Measurements from ENCODE around the gene TUG1. TPM values are rescaled to one million over a fixed set of nuclear protein-coding genes. Genes with fewer than 3 reads are reported as not detected.

Gene TUG1
- total RNA-seq, 4 donors from 2014 or later, result 48.1 to 170 (median 61.2) TPM

DNA sequence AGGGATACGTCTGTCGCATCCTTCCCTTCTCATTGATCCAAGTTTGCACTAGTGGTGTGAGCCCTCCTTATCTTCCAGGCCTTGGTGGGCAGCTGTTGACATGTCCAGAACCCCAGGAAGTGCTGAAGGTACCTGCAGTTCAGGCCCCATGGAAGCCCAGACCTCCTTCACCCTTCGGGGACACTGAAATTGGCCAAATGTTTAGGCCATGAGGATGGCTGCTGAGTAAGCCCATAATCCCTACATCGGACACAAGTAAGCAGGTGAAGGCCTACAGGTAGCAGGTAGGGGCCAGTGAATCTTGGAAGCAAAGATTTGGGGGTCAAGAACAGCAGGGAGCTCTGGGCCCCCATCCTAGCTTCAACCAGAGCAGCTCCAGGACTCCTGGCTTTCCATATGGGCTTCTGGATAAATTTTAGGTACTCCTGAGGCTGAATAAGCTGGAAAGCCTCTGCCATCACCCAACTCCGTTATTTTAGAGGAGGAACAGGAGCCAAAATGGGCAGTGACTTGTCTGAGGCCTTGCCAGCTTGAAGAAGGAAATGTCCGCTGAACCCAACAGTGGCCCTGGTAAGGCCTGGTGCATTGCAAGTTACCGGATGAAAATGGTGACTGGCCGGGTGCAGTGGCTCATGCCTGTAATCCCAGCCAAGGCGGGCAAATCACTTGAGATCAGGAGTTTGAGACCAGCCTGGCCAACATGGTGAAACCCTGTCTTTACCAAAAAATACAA is 45.7 kb upstream of the TUG1 start:
- no peak for TF ChIP-seq POLR2AphosphoS5 (IDR thresholded peaks at IDR 0.05)
- no peak for TF ChIP-seq POLR2A (IDR thresholded peaks at IDR 0.05)
- TF ChIP-seq, protein P1, sequence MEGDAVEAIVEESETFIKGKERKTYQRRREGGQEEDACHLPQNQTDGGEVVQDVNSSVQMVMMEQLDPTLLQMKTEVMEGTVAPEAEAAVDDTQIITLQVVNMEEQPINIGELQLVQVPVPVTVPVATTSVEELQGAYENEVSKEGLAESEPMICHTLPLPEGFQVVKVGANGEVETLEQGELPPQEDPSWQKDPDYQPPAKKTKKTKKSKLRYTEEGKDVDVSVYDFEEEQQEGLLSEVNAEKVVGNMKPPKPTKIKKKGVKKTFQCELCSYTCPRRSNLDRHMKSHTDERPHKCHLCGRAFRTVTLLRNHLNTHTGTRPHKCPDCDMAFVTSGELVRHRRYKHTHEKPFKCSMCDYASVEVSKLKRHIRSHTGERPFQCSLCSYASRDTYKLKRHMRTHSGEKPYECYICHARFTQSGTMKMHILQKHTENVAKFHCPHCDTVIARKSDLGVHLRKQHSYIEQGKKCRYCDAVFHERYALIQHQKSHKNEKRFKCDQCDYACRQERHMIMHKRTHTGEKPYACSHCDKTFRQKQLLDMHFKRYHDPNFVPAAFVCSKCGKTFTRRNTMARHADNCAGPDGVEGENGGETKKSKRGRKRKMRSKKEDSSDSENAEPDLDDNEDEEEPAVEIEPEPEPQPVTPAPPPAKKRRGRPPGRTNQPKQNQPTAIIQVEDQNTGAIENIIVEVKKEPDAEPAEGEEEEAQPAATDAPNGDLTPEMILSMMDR (IDR thresholded peaks at IDR 0.05), result no peak
- TF ChIP-seq EP300 (IDR thresholded peaks at IDR 0.05), result no peak
- no peak for DNase-seq (ENCODE audit: low spot score in 2 of 2)
- Histone ChIP-seq H3K9me3 (no peaks in the 10 kb centered on the region), H3K4me1 (peaks cover 18% of the 10 kb centered on the region), H3K4me3 (no peak overlapping the region), H3K27me3 (no peaks in the 10 kb centered on the region), H3K27ac (no peak overlapping the region), H3K36me3 (peaks cover 37% of the 10 kb centered on the region)
- WGBS, result 87% methylated on average over 7 of the region's 9 CpGs

DNA sequence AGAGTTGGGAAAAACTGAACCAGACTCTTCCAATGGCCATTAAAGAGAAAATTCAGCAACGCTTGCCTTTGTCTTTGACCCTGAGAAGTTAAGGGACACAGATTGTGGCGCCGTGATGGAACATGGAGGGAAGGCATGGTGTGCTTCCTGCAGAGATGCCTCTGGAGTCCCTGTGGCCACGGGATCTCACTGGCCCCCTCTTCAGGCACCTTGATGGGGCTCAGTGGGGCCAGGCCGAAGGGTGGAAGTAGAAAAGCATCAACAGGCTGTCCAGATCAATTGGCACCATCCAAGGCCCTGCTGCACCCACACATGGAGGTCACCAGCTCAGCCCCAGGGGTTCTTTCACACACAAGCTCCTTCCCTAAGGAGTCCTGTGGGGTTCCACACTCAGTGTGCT is 43.4 kb upstream of the TUG1 start:
- Histone ChIP-seq H3K36me3 (peaks cover 61% of the 10 kb centered on the region), H3K4me3 (no peak overlapping the region), H3K9me3 (no peaks in the 10 kb centered on the region), H3K4me1 (peaks cover 12% of the 10 kb centered on the region), H3K27ac (no peak overlapping the region), H3K27me3 (no peaks in the 10 kb centered on the region)
- no peak for DNase-seq (ENCODE audit: low spot score in 2 of 2)
- WGBS, result 93% methylated on average over 4 of the region's 5 CpGs
- TF ChIP-seq EP300 (IDR thresholded peaks at IDR 0.05) (no peak), POLR2A (IDR thresholded peaks at IDR 0.05) (no peak), POLR2AphosphoS5 (IDR thresholded peaks at IDR 0.05) (no peak)
- TF ChIP-seq, protein P1 (IDR thresholded peaks at IDR 0.05), result no peak

DNA sequence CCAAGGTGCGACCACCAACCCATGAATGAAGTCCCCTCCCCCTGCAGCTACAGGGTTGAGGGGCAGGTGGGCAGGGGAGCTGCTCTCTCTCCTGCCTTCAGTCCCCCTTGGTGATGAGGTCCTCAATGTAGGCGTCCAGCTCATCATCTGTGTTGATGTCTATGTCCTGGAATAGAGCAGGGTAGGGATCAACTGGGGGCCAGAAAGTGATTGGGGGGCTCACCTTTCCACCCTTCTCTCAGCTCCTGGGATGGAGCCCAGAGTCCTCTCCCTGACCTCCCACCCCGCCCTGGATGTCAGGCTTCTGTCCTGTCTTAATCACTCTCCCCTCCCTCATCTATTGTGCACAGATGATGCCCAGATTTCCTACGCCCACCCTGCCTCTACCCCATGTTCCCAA is 42.4 kb upstream of the TUG1 start:
- 87% methylated on average over 4 of the region's 4 CpGs for WGBS
- TF ChIP-seq POLR2AphosphoS5 (IDR thresholded peaks at IDR 0.05), result no peak
- no peak for TF ChIP-seq POLR2A (IDR thresholded peaks at IDR 0.05)
- TF ChIP-seq EP300 (IDR thresholded peaks at IDR 0.05), result no peak
- TF ChIP-seq, protein P1 (IDR thresholded peaks at IDR 0.05), result no peak
- DNase-seq (ENCODE audit: low spot score in 2 of 2), result no peak
- Histone ChIP-seq H3K36me3 (peaks cover 71% of the 10 kb centered on the region), H3K4me3 (no peak overlapping the region), H3K27ac (no peak overlapping the region), H3K9me3 (no peaks in the 10 kb centered on the region), H3K4me1 (peaks cover 1% of the 10 kb centered on the region), H3K27me3 (no peaks in the 10 kb centered on the region)

DNA sequence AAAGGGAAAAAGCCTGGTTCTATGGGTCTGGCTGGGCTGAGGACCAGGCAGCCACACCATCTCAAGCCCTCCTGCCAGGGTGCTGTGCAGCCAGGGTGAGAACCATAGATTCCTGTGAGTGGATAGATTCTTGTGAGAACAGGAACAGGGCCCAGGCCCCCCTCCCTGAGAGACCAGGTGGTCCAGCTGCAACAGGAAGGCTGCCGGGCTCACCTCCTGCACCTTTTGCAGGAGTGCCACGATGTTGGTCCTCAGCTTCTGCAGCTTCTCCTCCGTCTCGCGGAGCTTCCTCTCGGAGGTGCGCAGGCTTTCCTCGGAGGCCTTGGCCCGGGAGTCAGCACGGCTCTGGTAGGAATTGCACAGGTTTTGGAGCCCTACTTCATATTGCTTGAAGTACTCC is 41.3 kb upstream of the TUG1 start:
- no peak overlapping the region for H3K4me3 ChIP-seq
- TF ChIP-seq POLR2A (IDR thresholded peaks at IDR 0.05), result no peak
- TF ChIP-seq EP300 (IDR thresholded peaks at IDR 0.05), result no peak
- no peak for TF ChIP-seq POLR2AphosphoS5 (IDR thresholded peaks at IDR 0.05)
- TF ChIP-seq, protein P1 (IDR thresholded peaks at IDR 0.05), result no peak
- no peaks in the 10 kb centered on the region for H3K27me3 ChIP-seq
- WGBS, result 92% methylated on average over 2 of the region's 10 CpGs
- H3K4me1 ChIP-seq, result no peaks in the 10 kb centered on the region
- no peak overlapping the region for H3K27ac ChIP-seq
- H3K9me3 ChIP-seq, result no peaks in the 10 kb centered on the region
- peaks cover 82% of the 10 kb centered on the region for H3K36me3 ChIP-seq
- DNase-seq (ENCODE audit: low spot score in 2 of 2), result no peak

DNA sequence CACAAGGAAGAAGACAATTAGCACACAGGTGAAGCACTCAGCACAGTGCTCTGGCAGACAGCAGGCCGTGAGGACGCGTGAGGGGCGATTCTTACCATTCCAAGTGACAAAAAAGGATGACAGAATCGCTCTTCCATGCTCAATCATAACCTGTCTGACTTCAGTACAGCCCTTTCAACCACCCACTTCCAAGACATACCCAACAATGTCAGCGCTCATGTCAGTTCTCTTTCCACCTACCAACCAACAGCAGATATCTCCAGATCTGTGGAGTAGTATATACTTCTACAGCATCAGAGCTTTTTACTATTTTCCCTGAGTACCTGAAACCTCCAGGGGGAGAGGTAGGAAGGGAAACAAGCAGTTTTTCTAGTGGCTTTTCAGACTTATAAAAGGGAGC is 40.7 kb upstream of the TUG1 start:
- Histone ChIP-seq H3K36me3 (peaks cover 88% of the 10 kb centered on the region), H3K4me3 (no peak overlapping the region), H3K27ac (no peak overlapping the region), H3K4me1 (no peaks in the 10 kb centered on the region), H3K27me3 (no peaks in the 10 kb centered on the region), H3K9me3 (no peaks in the 10 kb centered on the region)
- WGBS, result 93% methylated on average over 6 of the region's 6 CpGs
- DNase-seq (ENCODE audit: low spot score in 2 of 2), result no peak
- TF ChIP-seq EP300 (IDR thresholded peaks at IDR 0.05) (no peak), POLR2AphosphoS5 (IDR thresholded peaks at IDR 0.05) (no peak), POLR2A (IDR thresholded peaks at IDR 0.05) (no peak)
- TF ChIP-seq, protein P1 (IDR thresholded peaks at IDR 0.05), result no peak
